Upper lobe of left lung (tissue), 6 donors: ENCODE measurements around the gene NUCKS1. TPM values are rescaled to one million over a fixed set of nuclear protein-coding genes. Genes with fewer than 3 reads are reported as not detected.

Experiments used
- ATAC-seq, 2 donors: fragments of 200-7000 bp; cut with Tn5 transposase; one replicate each; pipeline ENCODE4 v1.9.1; 2022; ENCODE audit warnings: mild to moderate bottlenecking in 2 of 2, moderate library complexity in 2 of 2; ENCODE audit not compliant: low FRiP score in 2 of 2
- DNase-seq, 2 donors: peaks; one replicate each; pipeline ENCODE4 v3.0.0-alpha.2; 2019 to 2020
- H3K27ac ChIP-seq, 4 donors: fragments of 200-600 bp; sonication (generic); one replicate each; pipeline ENCODE4 v1.5.1; 2016 to 2019
- H3K27me3 ChIP-seq, 4 donors: fragments of 200-600 bp; sonication (generic); one replicate each; pipeline ENCODE4 v1.5.1; 2017 to 2019
- H3K36me3 ChIP-seq, 4 donors: fragments of 200-600 bp; sonication (generic); one replicate each; pipeline ENCODE4 v1.5.1; 2016 to 2019
- H3K4me1 ChIP-seq, 4 donors: fragments of 200-600 bp; sonication (generic); one replicate each; pipeline ENCODE4 v1.5.1; 2018 to 2019
- H3K4me3 ChIP-seq, 4 donors: fragments of 200-600 bp; sonication (generic); one replicate each; pipeline ENCODE4 v1.5.1; 2017 to 2019; ENCODE audit warnings: mild to moderate bottlenecking in 2 of 4, moderate library complexity in 1 of 4
- H3K9me3 ChIP-seq, 4 donors: fragments of 200-600 bp; sonication (generic); one replicate each; pipeline ENCODE4 v1.5.1; 2018 to 2019
- CTCF ChIP-seq, 6 experiments: fragments of 450-650 bp in 4 of 6; fragments of 200-600 bp in 2 of 6; sonication (generic) in 2 of 6; IDR thresholded peaks; one replicate each; pipeline ENCODE4 v1.5.1; 2016 to 2019; ENCODE audit warnings: antibody characterized with exemption in 6 of 6
- EP300 ChIP-seq, 4 donors: sonication (generic); formaldehyde crosslinking; IDR thresholded peaks; one replicate each; pipeline ENCODE4 v1.5.1; 2017; ENCODE audit warnings: antibody characterized with exemption in 4 of 4, control low read depth in 2 of 4
- POLR2A ChIP-seq, 4 donors: fragments of 450-650 bp; IDR thresholded peaks; one replicate each; pipeline ENCODE4 v1.5.1; 2016 to 2017; ENCODE audit warnings: antibody characterized with exemption in 4 of 4, mild to moderate bottlenecking in 2 of 4
- POLR2AphosphoS5 ChIP-seq, 2 donors: sonication (generic); formaldehyde crosslinking; IDR thresholded peaks; one replicate each; pipeline ENCODE4 v1.5.1; 2017; ENCODE audit warnings: antibody characterized with exemption in 2 of 2
- WGBS, 2 donors: methylation state at CpG; one replicate each; pipeline ENCODE4 v1.1.5; 2017 to 2018; 5-methylcytosine and 5-hydroxymethylcytosine counted together
- total RNA-seq, 6 donors: library from RNA; depleted of rRNA in 4 of 6; stranded (reverse); fragments of >200 nt in 4 of 6; gene quantifications; one replicate each; pipeline versions ENCODE4 v1.1.0 to v1.2.1, GENCODE V29; 2016 to 2021
- donor health status: DM: no; HTN: no; CAD: no; lungs with moderate emphysema.
- donor health status: DM: no; HTN: yes; CAD: no; lungs with severe emphysema.

NUCKS1 gene
- total RNA-seq, 6 donors from 2014 or later: 65.4 to 182 (median 112) TPM

GRCh38 chr1:205706601-205707502 is 43.1 kb downstream of the NUCKS1 start:
- Histone ChIP-seq H3K27ac (no peak overlapping the region), H3K4me1 (no peaks in the 10 kb centered on the region), H3K27me3 (no peaks in the 10 kb centered on the region), H3K36me3 (peaks cover 0 to 10% (median 0%) of the 10 kb centered on the region in 4 donors), H3K9me3 (no peaks in the 10 kb centered on the region), H3K4me3 (no peak overlapping the region)
- no peak for TF ChIP-seq EP300 (IDR thresholded peaks at IDR 0.05)
- no peak for TF ChIP-seq POLR2A (IDR thresholded peaks at IDR 0.05)
- no peak for TF ChIP-seq POLR2AphosphoS5 (IDR thresholded peaks at IDR 0.05)
- no peak for DNase-seq
- WGBS, 2 donors: 65 to 78% methylated on average over 6 of the region's 6 CpGs
- ATAC-seq: no peak

- Histone ChIP-seq H3K27ac (no peak overlapping the region), H3K36me3 (peaks cover 0 to 9% (median 0%) of the 10 kb centered on the region in 4 donors), H3K4me3 (no peak overlapping the region), H3K27me3 (no peaks in the 10 kb centered on the region), H3K4me1 (no peaks in the 10 kb centered on the region), H3K9me3 (no peaks in the 10 kb centered on the region)
- no peak for DNase-seq
- 58 to 71% methylated on average over 2 of the region's 2 CpGs for WGBS, 2 donors
- no peak for ATAC-seq
- TF ChIP-seq CTCF (IDR thresholded peaks at IDR 0.05) (no peak), EP300 (IDR thresholded peaks at IDR 0.05) (no peak), POLR2AphosphoS5 (IDR thresholded peaks at IDR 0.05) (no peak), POLR2A (IDR thresholded peaks at IDR 0.05) (no peak)
Measured at GRCh38 chr1:205704903-205705302, 45.1 kb downstream of the NUCKS1 start.

GRCh38 chr1:205703072-205703471 is 46.9 kb downstream of the NUCKS1 start:
- no peak overlapping the region for H3K4me3 ChIP-seq
- H3K9me3 ChIP-seq: no peaks in the 10 kb centered on the region
- TF ChIP-seq POLR2AphosphoS5 (IDR thresholded peaks at IDR 0.05): no peak
- no peak for TF ChIP-seq CTCF (IDR thresholded peaks at IDR 0.05)
- TF ChIP-seq EP300 (IDR thresholded peaks at IDR 0.05): no peak
- TF ChIP-seq POLR2A (IDR thresholded peaks at IDR 0.05): no peak
- H3K4me1 ChIP-seq: no peaks in the 10 kb centered on the region
- H3K27me3 ChIP-seq: no peaks in the 10 kb centered on the region
- DNase-seq: no peak
- H3K27ac ChIP-seq: no peak overlapping the region
- ATAC-seq: no peak
- H3K36me3 ChIP-seq: no peaks in the 10 kb centered on the region
- WGBS, 2 donors: 73 to 91% methylated on average over 1 of the region's 1 CpG

- H3K4me1 ChIP-seq: no peaks in the 10 kb centered on the region
- TF ChIP-seq EP300 (IDR thresholded peaks at IDR 0.05) (no peak), POLR2A (IDR thresholded peaks at IDR 0.05) (no peak), CTCF (IDR thresholded peaks at IDR 0.05) (no peak), POLR2AphosphoS5 (IDR thresholded peaks at IDR 0.05) (no peak)
- no peaks in the 10 kb centered on the region for H3K9me3 ChIP-seq
- H3K27ac ChIP-seq: no peak overlapping the region
- H3K36me3 ChIP-seq: no peaks in the 10 kb centered on the region
- H3K4me3 ChIP-seq: no peak overlapping the region
- DNase-seq (no peak), ATAC-seq (no peak)
- 84 to 93% methylated on average over 4 of the region's 4 CpGs for WGBS, 2 donors
- H3K27me3 ChIP-seq: no peaks in the 10 kb centered on the region
Measured at GRCh38 chr1:205701891-205702290, 48.1 kb downstream of the NUCKS1 start.

- TF ChIP-seq CTCF (IDR thresholded peaks at IDR 0.05) (no peak), POLR2AphosphoS5 (IDR thresholded peaks at IDR 0.05) (no peak), POLR2A (IDR thresholded peaks at IDR 0.05) (no peak), EP300 (IDR thresholded peaks at IDR 0.05) (no peak)
- 47% methylated on average over 2 of the region's 2 CpGs; no CpG with 5 or more reads in 1 of the 2 donors for WGBS, 2 donors
- no peaks in the 10 kb centered on the region for H3K4me1 ChIP-seq
- no peaks in the 10 kb centered on the region for H3K9me3 ChIP-seq
- no peaks in the 10 kb centered on the region for H3K27me3 ChIP-seq
- no peak for DNase-seq
- H3K4me3 ChIP-seq: no peak overlapping the region
- ATAC-seq: no peak
- H3K27ac ChIP-seq: no peak overlapping the region
- no peaks in the 10 kb centered on the region for H3K36me3 ChIP-seq
Measured at GRCh38 chr1:205701420-205701819, 48.6 kb downstream of the NUCKS1 start.
